ENCODE results near the gene ERICH6.
A peak's percentile ranks its signal among the peaks of the same experiment; 100 is the strongest.

Gene ERICH6

GRCh38 chr3:150736903-150737832, 33.4 kb upstream of the ERICH6 start:
- no peak for TF ChIP-seq CTCF (conservative IDR thresholded peaks at IDR 0.05; ENCODE audit: low read depth, low read length)
- DNase-seq (ENCODE audit: low read depth): no peak
- no peak overlapping the region for H3K4me3 ChIP-seq (ENCODE audit: low read depth, low read length)

- DNase-seq (ENCODE audit: low read depth): no peak
- no peak overlapping the region for H3K4me3 ChIP-seq (ENCODE audit: low read depth, low read length)
- TF ChIP-seq CTCF (conservative IDR thresholded peaks at IDR 0.05; ENCODE audit: low read depth, low read length): no peak
Measured at GRCh38 chr3:150736316-150736719, 32.6 kb upstream of the ERICH6 start.

GRCh38 chr3:150734795-150735119, 31.0 kb upstream of the ERICH6 start:
- DNase-seq (ENCODE audit: low read depth): no peak
- TF ChIP-seq CTCF (conservative IDR thresholded peaks at IDR 0.05; ENCODE audit: low read depth, low read length): no peak
- no peak overlapping the region for H3K4me3 ChIP-seq (ENCODE audit: low read depth, low read length)

GRCh38 chr3:150733936-150734794, 30.4 kb upstream of the ERICH6 start:
- no peak for TF ChIP-seq CTCF (conservative IDR thresholded peaks at IDR 0.05; ENCODE audit: low read depth, low read length)
- H3K4me3 ChIP-seq (ENCODE audit: low read depth, low read length): no peak overlapping the region
- DNase-seq (ENCODE audit: low read depth): no peak

GRCh38 chr3:150733373-150733935, 29.7 kb upstream of the ERICH6 start:
- TF ChIP-seq CTCF (conservative IDR thresholded peaks at IDR 0.05; ENCODE audit: low read depth, low read length): no peak
- peak; percentile 46 for DNase-seq (ENCODE audit: low read depth)
- H3K4me3 ChIP-seq (ENCODE audit: low read depth, low read length): no peak overlapping the region

- no peak for TF ChIP-seq CTCF (conservative IDR thresholded peaks at IDR 0.05; ENCODE audit: low read depth, low read length)
- H3K4me3 ChIP-seq (ENCODE audit: low read depth, low read length): no peak overlapping the region
- no peak for DNase-seq (ENCODE audit: low read depth)
Measured at GRCh38 chr3:150729682-150730360, 26.1 kb upstream of the ERICH6 start.
